Inflammatory macrophage (primary cell): Measurements from ENCODE around the gene BOD1.

Source experiments
- DNase-seq, 2 donors: peaks; one replicate each; pipeline ENCODE4 v3.0.0-alpha.2; 2020 to 2022

The BOD1 gene

DNA sequence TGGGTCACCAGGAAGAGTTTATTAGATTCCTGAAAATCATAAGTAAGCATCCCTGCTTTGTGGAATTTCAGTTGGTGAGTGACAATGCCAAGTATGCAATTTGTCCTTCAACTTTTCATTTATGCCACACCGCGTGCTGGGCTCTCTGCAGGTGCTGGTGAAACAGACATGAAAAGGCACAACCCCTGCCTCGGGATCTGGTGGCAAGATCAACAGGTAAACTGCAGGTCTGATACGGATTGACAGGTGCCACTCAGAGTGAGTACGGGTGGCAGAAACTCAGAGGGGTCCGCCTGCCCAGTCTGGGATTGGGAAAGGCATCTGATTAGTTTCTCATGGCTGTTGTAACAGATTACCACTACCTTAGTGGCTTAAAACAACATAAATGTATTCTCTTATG lies 40.5 kb downstream of the BOD1 start:
- no peak for DNase-seq

DNA sequence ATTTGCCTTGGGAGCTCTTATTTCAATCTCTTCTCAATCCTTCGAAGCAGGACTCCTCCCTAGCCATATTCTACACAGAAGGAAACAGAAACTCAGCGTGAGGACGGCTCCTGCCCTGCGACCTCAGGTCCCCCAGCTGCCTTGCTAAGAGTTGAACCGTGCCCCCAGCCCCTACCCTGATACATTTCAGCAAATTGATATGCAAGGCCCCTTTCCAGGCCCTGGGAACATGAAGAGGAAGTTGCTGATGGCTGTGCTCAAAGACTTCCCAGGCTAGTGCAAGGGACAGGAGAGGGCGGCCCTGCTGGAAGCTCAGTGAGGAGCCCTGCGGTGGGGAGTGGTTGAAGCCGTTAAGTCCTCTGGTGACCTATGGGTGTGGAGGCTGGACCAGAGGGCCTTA lies 41.5 kb downstream of the BOD1 start:
- no peak for DNase-seq

DNA sequence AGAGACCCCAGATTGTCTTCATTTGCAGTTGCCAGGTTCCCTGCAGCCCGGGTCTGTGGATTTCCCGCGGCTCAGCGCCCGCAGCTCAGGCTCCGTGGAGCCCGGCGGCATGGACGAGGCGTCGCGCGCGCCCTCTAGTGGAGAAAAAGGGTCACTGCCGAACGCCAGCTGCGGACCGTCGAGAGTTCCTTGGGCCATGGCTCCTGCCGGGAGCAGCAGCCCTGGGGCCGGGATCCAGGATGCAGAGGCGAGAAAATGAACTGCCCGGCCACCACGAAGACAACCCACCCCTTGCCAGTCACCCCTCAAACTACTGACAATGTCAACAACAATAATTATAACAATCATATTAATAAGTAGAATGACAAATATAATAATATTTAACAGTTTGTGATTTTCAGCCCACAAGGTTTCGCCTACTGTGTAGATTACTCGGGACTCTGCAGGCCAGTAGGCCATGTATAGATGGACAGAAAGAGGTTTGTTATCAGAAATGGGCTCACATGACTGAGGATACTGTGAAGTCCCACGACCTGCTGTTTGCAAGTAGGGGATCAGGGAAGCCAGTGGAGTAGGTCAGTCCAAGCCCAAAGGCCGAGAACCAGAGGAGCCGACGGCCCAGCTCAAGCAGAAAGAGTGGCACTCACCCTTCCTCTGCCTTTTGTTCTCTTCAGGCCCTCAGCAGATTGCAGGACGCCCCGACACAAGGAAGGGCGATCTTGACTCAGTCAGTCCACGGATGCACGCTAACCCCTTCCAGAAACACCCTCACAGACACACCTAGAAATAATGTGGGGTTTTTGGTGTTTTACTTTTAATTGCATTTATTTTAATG lies 43.1 kb downstream of the BOD1 start:
- peak; percentile 60 for DNase-seq

DNA sequence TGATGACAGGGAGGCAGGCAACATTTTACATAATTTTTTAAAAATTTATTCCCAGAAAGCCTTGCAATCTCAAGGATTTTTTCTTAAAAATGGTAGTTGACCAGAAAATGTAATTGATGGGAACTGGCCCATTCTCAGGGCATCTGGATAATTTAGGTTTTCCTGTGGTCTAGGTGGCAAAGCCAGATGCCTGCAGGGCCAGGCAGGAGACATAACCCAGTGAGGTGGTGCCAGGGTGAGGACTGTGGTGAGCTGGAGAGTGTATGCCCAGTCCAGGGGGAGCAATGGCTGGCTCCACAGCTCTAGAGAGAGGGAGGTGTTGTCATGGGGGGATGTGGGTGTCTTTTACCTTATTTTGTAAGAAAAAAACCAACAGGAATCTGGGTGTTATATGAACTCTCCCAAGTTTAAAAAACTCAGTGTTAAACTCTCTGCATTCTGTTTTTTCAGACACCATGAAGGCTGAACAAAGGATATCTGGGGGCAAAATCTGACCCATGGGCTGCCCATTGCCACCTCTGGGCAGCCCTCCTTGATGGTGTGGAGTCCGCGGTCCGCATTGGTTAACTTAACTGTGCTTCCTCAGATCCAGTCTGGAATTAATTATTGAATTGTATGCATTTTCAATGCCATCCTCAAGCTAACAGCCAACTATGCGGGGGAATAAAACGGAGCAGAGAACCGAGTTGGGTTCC lies 43.9 kb downstream of the BOD1 start:
- DNase-seq: no peak

DNA sequence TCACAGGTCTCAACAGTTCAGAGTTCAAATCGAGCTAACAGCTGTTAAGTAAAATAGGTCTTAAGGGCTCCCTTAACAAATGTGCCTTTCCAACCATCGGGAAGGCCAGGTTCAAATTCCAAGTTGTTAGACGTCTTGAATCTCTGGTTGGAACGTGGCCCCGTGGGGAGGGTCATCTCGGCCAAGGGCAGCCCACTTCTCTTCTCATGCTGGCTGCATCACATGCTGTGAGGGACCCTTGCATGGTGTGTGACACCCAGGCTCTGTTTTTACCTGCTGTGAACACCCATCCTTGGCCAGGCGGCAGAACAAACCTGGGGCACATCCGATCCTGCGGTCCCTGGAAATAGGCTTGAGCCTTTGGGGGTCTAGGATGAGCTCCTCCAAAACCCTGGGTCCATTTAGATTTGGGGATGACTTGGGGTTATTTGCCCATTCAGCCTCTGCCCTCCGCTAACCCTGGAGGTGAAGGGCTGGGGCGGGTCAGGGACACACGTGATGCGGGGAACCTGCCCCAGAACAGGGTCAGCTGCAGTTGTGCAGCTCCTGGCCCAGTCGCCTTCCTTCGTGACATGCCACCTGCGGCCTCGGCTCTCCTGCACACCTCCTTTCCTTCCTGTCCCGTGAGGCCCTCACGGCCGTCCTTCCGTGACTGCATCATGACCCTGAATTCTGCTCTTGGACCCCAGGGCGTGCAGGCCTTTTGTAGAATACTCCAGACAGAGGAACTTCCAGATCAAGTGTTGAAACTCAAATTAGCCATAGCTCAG lies 45.9 kb downstream of the BOD1 start:
- no peak for DNase-seq

DNA sequence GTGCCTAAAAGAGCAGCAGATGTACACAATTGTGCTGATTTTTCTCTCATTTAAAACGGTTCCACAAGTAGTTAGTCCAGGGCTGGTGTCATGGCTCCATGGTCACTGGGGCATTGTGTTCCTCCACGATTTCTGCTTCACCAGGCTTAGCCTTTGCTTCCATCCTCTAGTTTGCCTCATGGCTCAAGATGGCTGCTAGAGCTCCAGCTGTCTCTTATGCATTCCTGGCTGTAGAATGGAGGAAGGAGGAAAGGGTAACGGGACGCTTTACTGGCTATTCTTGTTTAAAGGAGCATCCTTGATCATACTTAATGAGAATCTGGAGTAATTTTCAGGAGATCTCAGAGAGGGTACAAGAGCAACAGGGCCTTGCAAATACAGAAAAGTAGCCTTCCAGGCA lies 47.7 kb downstream of the BOD1 start:
- no peak for DNase-seq

DNA sequence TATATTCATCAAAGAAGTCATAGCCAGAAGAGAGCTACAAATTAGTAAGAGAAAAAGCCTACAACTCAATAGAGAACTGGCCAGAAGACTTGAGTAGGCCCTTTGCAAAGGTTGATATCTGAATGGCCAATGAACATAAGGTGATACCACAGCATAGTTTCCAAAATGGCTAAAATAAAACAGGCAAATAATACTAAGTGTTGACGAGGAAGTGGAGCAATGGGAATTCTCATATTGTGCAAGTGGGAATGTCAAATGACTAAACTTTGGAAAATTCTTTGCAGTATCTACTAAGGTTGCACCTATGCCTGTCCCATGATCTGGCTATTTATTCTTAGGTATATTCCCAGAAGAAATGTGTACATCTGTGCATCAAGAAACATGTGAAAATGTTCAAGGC lies 48.3 kb downstream of the BOD1 start:
- DNase-seq: no peak

DNA sequence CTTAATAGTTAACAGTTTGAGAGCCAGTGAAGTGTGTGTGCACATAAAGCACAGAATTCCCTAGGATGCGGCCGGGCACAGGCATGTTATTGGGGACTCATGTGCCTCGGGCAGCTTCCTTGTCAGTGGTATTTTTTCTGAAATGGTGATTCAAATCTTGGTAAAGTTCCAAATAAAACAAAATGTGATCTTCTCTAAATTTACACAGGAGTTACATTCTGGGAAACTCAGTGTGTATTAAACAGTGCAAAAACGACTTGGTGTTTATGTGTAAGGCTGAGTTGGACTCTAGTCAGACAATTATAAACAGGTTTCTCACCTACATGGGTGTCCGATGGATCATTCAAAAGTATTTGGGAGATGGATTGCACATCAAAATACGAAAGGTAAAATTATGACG lies 48.9 kb downstream of the BOD1 start:
- DNase-seq: no peak

DNA sequence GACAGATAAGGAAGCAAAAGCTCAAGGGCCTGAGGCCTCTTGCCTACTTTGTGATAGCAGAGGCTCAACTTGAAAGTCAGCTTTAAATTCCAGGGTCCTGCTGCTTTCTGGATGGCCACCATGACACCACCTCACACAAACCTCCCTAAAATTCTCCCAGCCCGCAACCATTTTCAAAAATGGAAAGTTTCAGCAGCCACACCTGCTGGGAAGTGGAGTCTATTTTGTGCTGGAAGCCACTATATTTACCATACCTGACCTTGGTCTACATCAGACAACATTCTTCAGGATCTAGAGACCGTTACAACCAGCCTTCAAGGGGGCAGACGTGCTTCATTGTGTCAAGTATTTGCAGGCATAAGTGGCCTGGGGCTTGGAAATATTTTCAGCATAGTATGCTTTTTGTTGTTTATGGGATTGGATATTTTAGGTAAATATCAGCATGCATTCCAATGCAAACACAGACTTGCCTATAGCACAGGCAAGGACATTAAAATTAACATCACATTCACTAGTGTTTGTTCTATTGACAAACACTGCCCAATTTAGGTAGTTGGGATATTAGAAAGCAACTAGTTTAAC lies 50.9 kb downstream of the BOD1 start:
- DNase-seq: no peak

DNA sequence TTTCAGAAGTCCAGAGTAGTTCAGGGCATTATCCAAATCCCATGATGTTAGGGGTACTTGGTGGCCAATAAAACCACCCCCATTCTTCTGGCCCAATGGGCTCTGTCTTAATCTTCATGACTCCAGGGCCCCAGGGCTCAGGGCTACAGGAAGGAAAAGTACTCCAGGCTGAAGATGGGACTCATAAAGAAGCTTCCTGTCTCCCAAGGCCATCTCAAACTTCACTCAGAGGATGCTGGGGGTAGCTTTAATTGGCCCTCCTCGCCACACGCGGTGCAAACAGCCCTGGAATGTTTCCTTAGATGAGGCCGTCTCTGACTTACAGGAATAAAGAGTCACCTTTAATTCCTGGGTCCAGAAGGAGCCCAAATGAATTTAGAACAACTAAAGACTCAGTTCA lies 52.3 kb downstream of the BOD1 start:
- no peak for DNase-seq

DNA sequence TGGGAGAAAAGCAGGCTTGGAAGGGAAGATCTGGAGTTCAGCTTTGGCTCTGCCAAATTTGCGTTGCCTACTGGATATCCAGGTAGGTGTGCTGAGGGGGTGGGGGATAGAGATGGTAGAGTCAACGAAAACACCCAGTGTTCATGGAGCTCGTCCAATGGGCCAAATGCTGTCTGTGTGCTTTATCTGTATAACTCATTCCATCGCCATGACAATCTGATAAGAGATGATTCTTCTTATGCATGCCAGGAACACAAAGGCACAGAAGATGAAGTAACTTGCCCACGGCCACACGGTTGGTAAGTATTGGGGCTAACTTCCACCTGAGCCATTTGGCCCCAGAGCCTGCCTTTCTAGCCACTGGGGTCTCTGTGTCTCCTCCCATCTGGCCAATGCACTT lies 53.2 kb downstream of the BOD1 start:
- DNase-seq: no peak

DNA sequence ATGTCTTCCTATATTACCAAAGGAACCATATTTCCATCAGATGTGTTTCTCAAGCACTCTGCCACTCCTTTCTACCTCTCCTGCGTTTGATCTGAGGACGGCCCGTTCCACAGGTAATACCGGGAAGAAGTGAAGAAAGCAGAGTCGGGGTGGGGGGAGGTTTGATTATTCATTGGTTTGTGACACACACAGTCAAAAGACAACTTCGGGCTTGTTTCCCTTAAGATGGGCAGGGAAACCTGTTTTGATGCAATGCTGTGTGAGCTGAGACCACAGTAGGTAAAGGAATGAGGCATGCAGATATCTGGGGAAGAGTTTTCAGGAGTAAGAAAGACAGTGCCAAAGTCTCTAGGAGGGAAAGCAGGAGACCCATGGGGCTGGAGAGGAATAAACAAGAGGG lies 54.0 kb downstream of the BOD1 start:
- DNase-seq: no peak
